SU-DHL-6 (cell line): Measurements from ENCODE around the gene EVPLL.

ENCODE experiments used
- H2AFZ ChIP-seq: fragments of 200-600 bp; sonication (generic); 2 replicates; pipeline ENCODE4 v1.6.1; 2014; ENCODE audit warnings: low read depth, mild to moderate bottlenecking, moderate library complexity, mixed read lengths, antibody characterized with exemption, low read length; ENCODE audit not compliant: severe bottlenecking
- H3F3A ChIP-seq: fragments of 200-600 bp; shearing (Covaris generic); 2 replicates; pipeline ENCODE4 v1.6.0; 2016; ENCODE audit warnings: antibody characterized with exemption, mild to moderate bottlenecking; ENCODE audit not compliant: insufficient read depth
- H3K27ac ChIP-seq: fragments of 200-600 bp; sonication (generic); 2 replicates; pipeline ENCODE4 v1.5.1; 2016; ENCODE audit warnings: low read depth, mild to moderate bottlenecking, low read length, moderate library complexity, mixed read lengths
- H3K27me3 ChIP-seq: fragments of 200-600 bp; sonication (generic), shearing (Covaris generic); 2 replicates; pipeline ENCODE4 v1.6.0; 2014; ENCODE audit warnings: mild to moderate bottlenecking, low read length
- H3K36me3 ChIP-seq: fragments of 200-600 bp; sonication (generic); 2 replicates; pipeline ENCODE4 v1.6.1; 2014; ENCODE audit warnings: mild to moderate bottlenecking, low read length, mixed read lengths
- H3K4me2 ChIP-seq: fragments of 300-600, 200-600 bp; shearing (Covaris generic), sonication (generic); 2 replicates; pipeline ENCODE4 v1.6.0; 2014; ENCODE audit warnings: low read length, low read depth, mild to moderate bottlenecking; ENCODE audit not compliant: poor library complexity, severe bottlenecking
- H3K4me3 ChIP-seq: fragments of 200-600 bp; sonication (generic); 2 replicates; pipeline ENCODE4 v1.5.1; 2014; ENCODE audit warnings: antibody characterized with exemption, low read length, mild to moderate bottlenecking, mixed read lengths; ENCODE audit not compliant: insufficient read depth, poor library complexity, severe bottlenecking
- H3K79me2 ChIP-seq: fragments of 200-600 bp; sonication (generic); 2 replicates; pipeline ENCODE4 v1.6.1; 2014; ENCODE audit warnings: mild to moderate bottlenecking, low read length, moderate library complexity; ENCODE audit not compliant: insufficient read depth
- H3K9ac ChIP-seq: fragments of 200-600 bp; sonication (generic); 2 replicates; pipeline ENCODE4 v1.7.0; 2014; ENCODE audit warnings: mild to moderate bottlenecking, low read length
- H3K9me2 ChIP-seq: fragments of 200-600 bp; sonication (generic); replicated peaks from 2 replicates; pipeline ENCODE4 v1.6.1; 2014; ENCODE audit warnings: low read length; ENCODE audit not compliant: insufficient read depth
- H3K9me3 ChIP-seq: fragments of 200-600 bp; sonication (generic); 2 replicates; pipeline ENCODE4 v1.6.1; 2014; ENCODE audit warnings: low read length, mixed read lengths; ENCODE audit not compliant: insufficient read depth
- H4K20me1 ChIP-seq: fragments of 200-600 bp; sonication (generic); 2 replicates; pipeline ENCODE4 v1.6.1; 2014; ENCODE audit warnings: low read depth, mild to moderate bottlenecking, antibody characterized with exemption, low read length, moderate library complexity, mixed read lengths
- CTCF ChIP-seq: fragments of 200-600 bp; sonication (generic); IDR thresholded peaks from one replicate; pipeline ENCODE4 v1.5.1; 2017; ENCODE audit warnings: antibody characterized with exemption, mild to moderate bottlenecking, low read length, moderate library complexity; ENCODE audit not compliant: insufficient read depth, poor library complexity, severe bottlenecking
- EZH2phosphoT487 ChIP-seq: fragments of 200-600 bp; sonication (generic), shearing (Covaris generic); conservative IDR thresholded peaks from 2 replicates; pipeline ENCODE4 v1.6.1; 2018; ENCODE audit warnings: mild to moderate bottlenecking, antibody characterized with exemption, low read length, moderate library complexity, mixed read lengths

EVPLL gene

DNA sequence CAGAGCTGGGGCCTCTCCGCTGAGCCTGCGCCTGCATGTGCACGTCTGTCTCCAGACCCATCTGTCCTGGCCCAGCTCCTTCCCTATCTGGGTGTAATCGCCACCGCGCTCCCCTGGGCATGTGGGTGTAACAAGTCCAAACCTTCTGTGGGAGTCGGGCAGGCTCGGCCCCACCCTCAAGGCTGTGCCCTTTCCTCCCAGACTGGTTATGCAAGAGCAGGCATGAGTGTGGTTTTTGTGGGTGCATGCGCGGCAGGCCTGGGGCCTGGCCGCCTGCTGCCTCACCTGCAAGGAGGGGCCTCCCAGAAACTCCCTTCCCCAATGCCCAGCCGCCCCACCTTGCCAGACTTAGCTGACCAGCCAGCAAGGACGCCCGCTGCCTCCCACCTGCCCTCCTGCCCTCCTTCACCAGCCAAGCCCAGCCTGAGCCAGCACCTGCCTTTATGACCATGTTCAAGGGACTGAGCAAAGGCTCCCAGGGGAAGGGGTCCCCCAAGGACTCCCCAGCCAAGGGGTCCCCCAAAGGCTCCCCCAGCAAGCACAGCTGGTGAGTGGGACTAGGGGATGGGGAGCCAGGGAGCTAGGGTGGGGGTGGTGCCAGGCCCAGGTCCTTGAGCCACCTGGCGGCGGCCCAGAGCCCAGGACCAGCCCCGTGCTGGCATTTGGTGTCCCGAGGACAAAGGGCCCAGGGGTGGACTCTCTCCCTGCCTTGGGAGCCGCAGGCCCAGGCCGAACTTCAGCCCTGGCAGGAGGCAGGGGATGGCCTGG, at the start of gene EVPLL:
Gene EVPLL (plus strand): TSS at position 342 of the 768 bp plus-strand sequence. CDS start 3,160 bp downstream, outside the sequence.
- H3F3A ChIP-seq = no peaks in the 10 kb centered on the region
- H3K4me3 ChIP-seq = no peak within 1 kb of the TSS
- no peaks in the 10 kb centered on the region for H4K20me1 ChIP-seq
- H3K9me3 ChIP-seq = no peaks in the 10 kb centered on the region
- no peaks in the 10 kb centered on the region for H3K36me3 ChIP-seq
- H3K27me3 ChIP-seq = no peaks in the 10 kb centered on the region
- H3K79me2 ChIP-seq = no peaks in the 10 kb centered on the region
- H3K4me2 ChIP-seq = no peak within 1 kb of the TSS
- no peaks in the 10 kb centered on the region for H3K9me2 ChIP-seq
- no peak for TF ChIP-seq EZH2phosphoT487
- no peak for TF ChIP-seq CTCF
- H3K27ac ChIP-seq = no peak within 1 kb of the TSS
- H2AFZ ChIP-seq = no peak within 1 kb of the TSS
- no peak within 1 kb of the TSS for H3K9ac ChIP-seq

- Histone ChIP-seq H3K9me2 (no peaks in the 10 kb centered on the region), H3K4me3 (no peak overlapping the region), H3K9me3 (no peaks in the 10 kb centered on the region), H3K4me2 (no peak overlapping the region), H3K9ac (no peak overlapping the region), H3F3A (no peaks in the 10 kb centered on the region; the same call in 1 of the 2 replicates), H2AFZ (no peak overlapping the region), H3K36me3 (no peaks in the 10 kb centered on the region), H3K27ac (no peak overlapping the region), H3K79me2 (no peaks in the 10 kb centered on the region), H4K20me1 (no peaks in the 10 kb centered on the region), H3K27me3 (no peaks in the 10 kb centered on the region)
- no peak for TF ChIP-seq EZH2phosphoT487
- TF ChIP-seq CTCF = no peak
These were observed 48.9 kb upstream of the EVPLL start for GRCh38 chr17:18328643-18329204.

- Histone ChIP-seq H3F3A (no peaks in the 10 kb centered on the region), H4K20me1 (no peaks in the 10 kb centered on the region), H3K27me3 (no peaks in the 10 kb centered on the region), H3K36me3 (peaks cover 1% of the 10 kb centered on the region; the same call in 1 of the 2 replicates), H3K4me3 (no peak overlapping the region), H3K9me2 (no peaks in the 10 kb centered on the region), H3K27ac (no peak overlapping the region), H2AFZ (no peak overlapping the region), H3K79me2 (no peaks in the 10 kb centered on the region), H3K4me2 (no peak overlapping the region), H3K9me3 (no peaks in the 10 kb centered on the region), H3K9ac (no peak overlapping the region)
- TF ChIP-seq CTCF (no peak), EZH2phosphoT487 (no peak)
These were observed 45.7 kb upstream of the EVPLL start for GRCh38 chr17:18331879-18332278.
